Motor neuron (in vitro differentiated cells): Measurements from ENCODE around the gene CYP1B1. TPM values are rescaled to one million over a fixed set of nuclear protein-coding genes. Genes with fewer than 3 reads are reported as not detected.
"Not testable (repeated sequence)": the region's sequence is repeated elsewhere in the genome, so short reads cannot be mapped to it uniquely, and the experiment has no call there.

Experiments
- ATAC-seq, 8 experiments: fragments of 200-7000 bp; cut with Tn5 transposase; replicated peaks in 6 of 8; 2 replicates each; pipeline ENCODE4 v1.8.0; 2021; ENCODE audit warnings: mild to moderate bottlenecking in 8 of 8, moderate library complexity in 8 of 8
- H3K27ac ChIP-seq, 2 donors: fragments of 250-450 bp; sonication (Bioruptor Pico); 2 replicates each; pipeline ENCODE4 v1.9.0; 2021; ENCODE audit warnings: antibody characterized with exemption in 2 of 2, mild to moderate bottlenecking in 2 of 2, moderate library complexity in 1 of 2
- H3K4me1 ChIP-seq, 2 donors: fragments of 250-450 bp; sonication (Bioruptor Pico); replicated peaks in 1 of 2; 2 replicates each; pipeline ENCODE4 v1.6.1; 2021; ENCODE audit warnings: antibody characterized with exemption in 2 of 2, mild to moderate bottlenecking in 2 of 2, moderate library complexity in 1 of 2
- H3K4me3 ChIP-seq, 5 donors: fragments of 250-450 bp; sonication (Bioruptor Pico); 2 replicates each; pipeline ENCODE4 v1.9.0; 2021; ENCODE audit warnings: antibody characterized with exemption in 5 of 5, mild to moderate bottlenecking in 5 of 5, moderate library complexity in 4 of 5
- WGBS, 10 experiments: fragments of 450-650 bp; shearing (Covaris generic); methylation state at CpG; one replicate each; pipeline ENCODE4 v1.0.0; 2022; 5-methylcytosine and 5-hydroxymethylcytosine counted together
- in situ Hi-C, 9 experiments: fragments of 400-800 bp; cut with MboI; loops; one replicate each; pipeline ENCODE4 v1.15.0; 2021; ENCODE audit warnings: low sequenced_read_pairs in 9 of 9, low pct_unique_long_range_greater_than_20kb in 2 of 9; ENCODE audit not compliant: unreplicated experiment in 9 of 9
- total RNA-seq, 8 experiments: library from RNA; unstranded; fragments of 300-600 nt; gene quantifications; 2 replicates each; pipeline versions ENCODE4 v1.2.3 to v1.2.4, GENCODE V29; 2022

Gene CYP1B1
- total RNA-seq, 8 experiments from 2014 or later = 0.27 to 122 (median 2.2) TPM

DNA sequence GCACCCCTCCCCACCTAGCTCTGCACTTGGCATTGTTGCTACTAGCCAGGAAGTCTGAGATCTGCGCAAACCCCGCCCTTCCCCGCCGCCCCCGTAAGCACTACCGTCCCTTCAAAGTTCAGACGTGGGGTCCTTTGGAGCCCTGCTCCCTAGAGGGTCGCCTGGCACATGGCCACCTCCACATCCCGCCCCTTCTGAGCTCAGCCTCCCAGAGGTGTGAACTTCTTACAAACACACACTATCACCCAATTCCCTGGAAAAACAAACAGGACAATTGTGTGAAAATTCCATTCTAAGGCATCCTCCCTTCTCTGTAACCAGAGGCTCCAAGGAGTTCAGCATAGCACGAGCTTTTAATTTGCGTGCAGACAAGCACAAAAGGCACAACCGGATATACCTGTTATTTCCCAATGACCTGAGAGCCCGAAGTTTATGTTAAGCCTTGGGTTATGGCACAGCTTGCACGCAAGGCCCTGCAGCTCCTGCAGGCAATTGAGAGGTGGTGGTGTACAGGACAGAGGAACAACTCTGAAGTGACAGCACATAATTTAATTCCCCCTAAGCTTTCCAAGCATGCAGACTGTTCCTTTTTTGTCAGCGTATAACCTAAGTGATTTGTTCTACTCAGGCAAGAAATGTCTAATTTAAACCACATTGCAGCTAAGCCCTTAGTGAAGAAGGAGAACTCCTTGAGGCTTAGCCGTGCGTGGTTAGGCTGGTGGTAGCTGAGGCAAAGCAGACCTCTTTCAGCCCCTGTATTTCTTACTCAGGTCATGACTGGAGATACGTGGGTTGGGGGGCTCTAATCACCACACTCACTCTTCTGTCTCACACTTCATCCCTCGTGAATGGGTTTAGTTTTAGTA lies 20.3 kb upstream of the CYP1B1 start:
- H3K4me3 ChIP-seq = no peak overlapping the region
- H3K27ac ChIP-seq = no peak overlapping the region
- ATAC-seq = peak in 5 of 8 experiments; percentile 1 to 45 (median 15)
- H3K4me1 ChIP-seq = peaks cover 12 to 22% of the 10 kb centered on the region in 2 donors
- in situ Hi-C loops = no loop called here
- WGBS, 10 experiments = 18 to 100% (median 83%) methylated on average over 1 to 10 of the region's 19 CpGs; no CpG with 5 or more reads in 2 of the 10 experiments

DNA sequence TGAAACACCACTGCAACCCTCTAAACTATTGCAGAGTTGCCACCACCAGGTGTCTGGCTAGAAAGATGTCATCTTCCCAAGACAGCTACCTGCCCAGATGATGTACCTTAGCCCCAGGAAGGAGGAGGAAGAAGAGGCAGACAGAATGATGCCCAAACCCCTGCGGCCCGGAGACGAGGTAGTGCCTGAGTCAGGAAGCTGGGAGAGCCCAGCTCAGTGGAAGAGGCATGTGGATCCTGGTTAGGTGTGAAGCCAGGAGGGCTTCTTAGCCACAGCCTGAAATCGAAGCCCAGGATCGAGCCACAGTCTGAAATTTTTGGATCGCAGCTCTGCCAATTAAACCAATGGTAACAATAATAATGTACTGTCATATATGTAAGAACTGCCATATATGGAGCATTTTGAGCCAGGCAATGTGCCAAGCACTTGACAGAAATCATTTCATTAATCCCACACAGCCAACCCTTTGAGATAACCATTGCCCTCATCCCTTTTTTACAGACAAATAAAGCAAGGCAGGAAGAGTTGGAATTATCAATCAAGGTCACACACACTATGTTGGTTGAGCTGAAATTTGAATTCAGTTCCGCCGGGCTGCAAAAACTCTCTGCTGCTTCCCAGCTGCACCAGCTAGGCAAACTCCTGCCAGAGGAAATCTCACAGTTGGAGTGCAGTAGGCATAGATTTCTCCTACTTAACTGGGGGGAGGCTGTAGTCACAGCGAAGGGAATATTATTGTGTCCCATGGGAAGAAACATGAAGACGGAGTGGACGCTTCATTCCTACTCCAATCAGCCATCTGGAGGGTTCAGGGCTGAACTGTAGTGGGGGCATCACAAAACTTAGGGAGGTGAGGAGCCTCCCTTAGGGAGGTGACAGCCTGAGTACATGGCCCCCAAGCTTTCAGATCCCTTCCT lies 19.4 kb upstream of the CYP1B1 start:
- WGBS, 10 experiments = 80 to 100% (median 92%) methylated on average over 1 to 11 of the region's 11 CpGs
- no peak overlapping the region for H3K27ac ChIP-seq
- H3K4me1 ChIP-seq = peaks cover 12 to 22% of the 10 kb centered on the region in 2 donors
- H3K4me3 ChIP-seq = no peak overlapping the region
- in situ Hi-C loops = no loop called here
- ATAC-seq = no peak

DNA sequence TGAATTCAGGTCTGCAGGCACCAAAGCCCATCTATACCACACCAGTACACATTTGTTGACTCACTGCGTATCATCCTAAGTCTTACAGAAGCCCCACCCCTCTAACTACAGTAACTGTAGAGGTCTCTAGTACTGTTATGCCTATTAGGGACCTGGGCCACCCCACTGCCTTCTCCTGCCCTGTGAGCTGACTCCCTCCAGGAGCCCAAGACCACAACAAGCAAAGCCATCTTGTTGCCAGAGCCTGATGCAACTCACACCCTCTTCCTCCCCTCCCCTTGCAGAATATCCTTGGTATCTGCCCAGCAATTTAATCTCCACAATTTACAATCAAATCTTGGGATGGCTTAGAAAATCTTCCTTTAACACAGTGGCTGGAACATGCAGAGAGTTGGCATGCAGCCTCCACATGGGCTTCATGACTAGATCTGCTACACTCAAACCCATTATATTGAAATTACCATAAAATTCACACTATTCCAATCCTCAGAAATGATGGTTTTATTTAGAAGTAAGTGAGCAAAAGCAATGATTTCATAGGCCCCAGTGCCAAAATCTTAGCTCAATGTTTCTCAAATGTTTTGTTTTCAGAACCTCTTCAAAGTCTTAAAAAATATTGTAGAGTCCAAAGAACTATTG lies 17.7 kb upstream of the CYP1B1 start:
- no peak overlapping the region for H3K4me3 ChIP-seq
- WGBS, 10 experiments = 50 to 100% (median 92%) methylated on average over 1 of the region's 1 CpG; no CpG with 5 or more reads in 4 of the 10 experiments
- peak in 1 of 8 experiments; percentile 16 for ATAC-seq
- no peak overlapping the region for H3K27ac ChIP-seq
- peaks cover 6 to 10% of the 10 kb centered on the region in 2 donors for H3K4me1 ChIP-seq
- in situ Hi-C loops = no loop called here

DNA sequence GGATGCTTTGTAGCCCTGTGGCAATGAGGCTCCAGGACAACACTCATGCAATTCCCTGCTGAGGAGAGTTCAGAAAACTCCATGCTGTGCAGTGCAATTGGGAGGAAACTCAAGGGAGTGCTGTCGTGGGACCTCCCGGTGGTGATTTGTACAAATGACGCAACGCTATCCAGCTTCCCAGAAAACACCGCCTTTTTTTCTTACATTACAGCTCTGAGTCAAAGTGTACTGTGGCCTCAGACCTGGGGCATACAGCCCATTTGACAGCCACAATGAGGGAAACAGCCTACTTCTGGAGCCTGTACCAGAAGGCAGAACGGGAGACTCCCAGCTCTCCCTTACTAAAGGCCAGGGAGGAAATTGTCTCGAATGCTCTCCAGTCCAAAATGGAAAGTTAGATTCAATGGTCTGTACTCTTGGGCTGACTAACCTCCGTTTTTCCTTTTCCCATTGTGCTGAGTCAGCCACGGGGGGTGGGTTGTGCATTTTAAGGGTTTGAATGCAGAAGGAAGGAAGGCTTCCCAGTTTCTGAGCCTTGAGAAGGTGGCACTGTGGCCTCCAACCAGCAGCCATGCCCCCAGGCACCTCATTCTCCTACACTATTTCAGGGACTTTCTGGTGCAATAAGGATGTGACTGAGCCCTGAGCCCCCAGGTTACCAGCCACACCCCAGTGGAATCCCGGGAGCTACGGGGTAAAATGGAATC lies 16.4 kb upstream of the CYP1B1 start:
- H3K27ac ChIP-seq = no peak overlapping the region
- peak; percentile 48 to 87 (median 78) for ATAC-seq
- peaks cover 3 to 5% of the 10 kb centered on the region in 2 donors for H3K4me1 ChIP-seq
- WGBS, 10 experiments = 0 to 90% (median 36%) methylated on average over 1 to 8 of the region's 11 CpGs; no CpG with 5 or more reads in 2 of the 10 experiments
- H3K4me3 ChIP-seq = no peak overlapping the region
- in situ Hi-C loops = no loop called here

DNA sequence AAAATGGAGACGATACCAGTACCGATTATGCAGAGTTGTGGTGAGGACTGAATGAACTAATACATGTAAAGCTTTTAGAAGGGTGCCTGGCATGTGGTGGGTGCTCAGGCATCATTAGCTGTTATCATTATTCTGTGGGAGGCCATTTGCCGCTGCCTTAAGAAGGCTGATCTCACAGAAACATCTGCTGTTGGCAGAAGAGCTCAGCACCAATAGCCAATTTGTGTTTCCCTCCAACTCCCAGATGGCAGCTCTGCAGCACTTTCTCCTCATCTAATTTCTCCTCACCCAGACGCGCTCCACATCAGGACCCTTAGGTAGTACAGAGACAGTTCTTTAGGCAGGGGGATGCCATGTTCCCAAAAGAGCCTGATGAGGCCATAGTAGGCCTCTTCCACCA lies 15.8 kb upstream of the CYP1B1 start:
- H3K4me3 ChIP-seq = no peak overlapping the region
- peak in 1 of 8 experiments; percentile 6 for ATAC-seq
- in situ Hi-C loops = no loop called here
- H3K27ac ChIP-seq = no peak overlapping the region
- WGBS, 10 experiments = 17 to 100% (median 88%) methylated on average over 1 to 5 of the region's 5 CpGs; no CpG with 5 or more reads in 3 of the 10 experiments
- H3K4me1 ChIP-seq = peaks cover 3 to 5% of the 10 kb centered on the region in 2 donors

DNA sequence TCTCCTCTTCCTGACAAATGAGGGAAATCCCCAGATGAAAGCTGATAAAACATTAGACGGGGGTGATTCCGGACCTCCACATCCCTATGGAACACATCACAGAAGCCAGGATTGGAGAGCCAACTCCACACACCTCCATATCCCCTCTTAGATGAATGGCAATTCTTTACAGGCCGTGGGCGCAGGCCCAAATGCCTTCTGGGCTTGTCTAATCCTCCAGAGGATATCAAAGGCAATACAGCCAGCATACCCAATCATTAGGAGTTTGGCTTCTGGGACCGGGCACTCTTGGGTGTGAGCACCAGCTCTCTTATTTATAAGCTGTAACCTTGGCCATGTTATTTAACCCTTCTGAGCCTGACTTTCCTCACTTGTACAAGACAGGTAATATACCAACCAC lies 15.0 kb upstream of the CYP1B1 start:
- WGBS, 10 experiments = 50 to 100% (median 98%) methylated on average over 1 to 5 of the region's 5 CpGs; no CpG with 5 or more reads in 2 of the 10 experiments
- in situ Hi-C loops = no loop called here
- H3K4me1 ChIP-seq = peaks cover 3 to 5% of the 10 kb centered on the region in 2 donors
- no peak overlapping the region for H3K27ac ChIP-seq
- no peak overlapping the region for H3K4me3 ChIP-seq
- ATAC-seq = no peak

DNA sequence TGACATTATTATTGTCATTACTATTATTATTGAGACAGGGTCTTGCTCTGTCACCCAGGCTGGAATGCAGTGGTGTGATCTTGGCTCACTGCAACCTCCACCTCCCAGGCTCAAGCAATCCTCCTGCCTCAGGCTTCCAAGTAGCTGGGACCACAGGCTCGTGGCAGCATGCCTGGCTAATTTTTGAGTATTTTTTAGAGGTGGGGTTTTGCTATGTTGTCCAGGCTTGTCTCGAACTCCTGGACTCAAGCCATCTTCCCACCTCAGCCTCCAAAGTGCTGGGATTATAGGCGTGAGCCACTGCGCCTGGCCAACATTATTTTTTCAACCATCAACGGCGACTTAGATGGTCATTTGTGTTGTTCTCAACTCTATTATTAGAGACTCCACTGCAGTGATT lies 14.3 kb upstream of the CYP1B1 start:
- ATAC-seq, H3K4me1 ChIP-seq, in situ Hi-C loops, H3K27ac ChIP-seq, H3K4me3 ChIP-seq: not testable (repeated sequence)
- 20 to 100% (median 96%) methylated on average over 1 to 6 of the region's 6 CpGs; no CpG with 5 or more reads in 2 of the 10 experiments for WGBS, 10 experiments

DNA sequence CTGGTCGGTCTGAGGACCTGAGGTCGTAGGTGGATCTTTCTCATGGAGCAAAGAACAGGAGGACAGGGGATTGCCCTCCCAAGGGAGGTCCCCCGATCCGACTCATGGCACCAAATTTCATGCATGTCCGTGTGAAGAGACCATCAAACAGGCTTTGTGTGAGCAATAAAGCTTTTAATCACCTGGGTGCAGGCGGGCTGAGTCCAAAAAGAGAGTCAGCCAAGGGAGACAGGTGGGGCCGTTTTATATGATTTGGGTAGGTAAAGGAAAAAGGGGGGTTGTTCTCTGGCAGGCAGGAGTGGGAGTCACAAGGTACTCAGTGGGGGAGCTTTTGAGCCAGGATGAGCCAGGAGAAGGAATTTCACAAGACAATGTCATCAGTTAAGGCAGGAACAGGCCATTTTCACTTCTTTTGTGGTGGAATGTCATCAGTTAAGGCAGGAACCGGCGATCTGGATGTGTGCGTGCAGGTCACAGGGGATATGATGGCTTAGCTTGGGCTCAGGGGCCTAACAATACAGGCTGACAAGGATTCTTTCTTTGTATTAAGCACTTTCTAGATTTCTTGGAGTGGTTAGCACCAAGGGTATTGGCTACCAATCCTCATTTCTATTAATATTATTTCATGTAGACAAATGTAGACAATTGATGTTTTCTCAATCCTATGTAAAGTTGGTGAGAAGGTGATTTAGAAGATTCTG lies 10.2 kb upstream of the CYP1B1 start:
- ATAC-seq, H3K4me1 ChIP-seq, in situ Hi-C loops, H3K4me3 ChIP-seq, H3K27ac ChIP-seq: not testable (repeated sequence)
- 70 to 100% (median 87%) methylated on average over 1 to 6 of the region's 10 CpGs; no CpG with 5 or more reads in 5 of the 10 experiments for WGBS, 10 experiments

DNA sequence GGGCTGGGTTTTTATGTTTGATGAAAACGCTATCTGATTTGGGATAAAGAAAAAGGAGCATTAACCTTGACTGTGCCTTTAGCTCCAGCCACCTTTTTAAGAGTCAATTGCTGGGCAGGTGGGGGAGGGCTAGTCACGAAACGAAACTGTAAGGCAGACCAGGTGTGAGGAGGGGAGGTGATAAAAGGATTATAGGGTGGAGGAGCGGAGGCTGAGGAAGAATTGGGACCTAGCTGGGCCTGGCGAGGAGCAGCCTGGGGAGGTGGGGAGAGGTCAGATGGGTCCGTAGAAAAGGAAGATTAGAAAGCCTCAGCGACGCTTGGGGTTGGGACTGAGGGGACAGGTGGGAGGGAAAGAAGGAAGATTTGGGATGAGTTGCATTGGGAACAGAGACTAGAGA lies 8.6 kb upstream of the CYP1B1 start:
- ATAC-seq, H3K4me3 ChIP-seq, H3K4me1 ChIP-seq, in situ Hi-C loops, H3K27ac ChIP-seq: not testable (repeated sequence)
- WGBS, 10 experiments = 50 to 96% (median 78%) methylated on average over 1 to 6 of the region's 8 CpGs; no CpG with 5 or more reads in 6 of the 10 experiments

DNA sequence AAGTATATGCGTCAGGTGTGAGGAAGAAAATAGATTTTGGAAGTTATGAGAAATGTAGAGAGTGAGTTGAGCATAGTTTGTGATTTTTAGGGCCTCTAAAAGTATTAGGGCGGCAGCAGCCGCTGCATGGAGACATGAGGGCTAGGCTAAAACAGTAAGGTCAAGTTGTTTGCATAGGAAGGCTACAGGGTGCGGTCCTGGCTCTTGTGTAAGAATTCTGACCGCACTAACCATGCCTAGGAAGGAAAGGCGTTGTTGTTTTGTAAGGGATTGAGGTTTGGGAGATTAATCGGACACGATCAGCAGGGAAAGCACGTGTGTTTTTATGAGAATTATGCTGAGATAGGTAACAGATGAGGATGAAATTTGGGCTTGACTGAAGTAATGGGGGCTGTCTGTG lies 6.8 kb upstream of the CYP1B1 start:
- in situ Hi-C loops, H3K27ac ChIP-seq, H3K4me1 ChIP-seq, ATAC-seq, H3K4me3 ChIP-seq: not testable (repeated sequence)
- WGBS, 10 experiments = 100% methylated on average over 1 of the region's 9 CpGs; no CpG with 5 or more reads in 9 of the 10 experiments

DNA sequence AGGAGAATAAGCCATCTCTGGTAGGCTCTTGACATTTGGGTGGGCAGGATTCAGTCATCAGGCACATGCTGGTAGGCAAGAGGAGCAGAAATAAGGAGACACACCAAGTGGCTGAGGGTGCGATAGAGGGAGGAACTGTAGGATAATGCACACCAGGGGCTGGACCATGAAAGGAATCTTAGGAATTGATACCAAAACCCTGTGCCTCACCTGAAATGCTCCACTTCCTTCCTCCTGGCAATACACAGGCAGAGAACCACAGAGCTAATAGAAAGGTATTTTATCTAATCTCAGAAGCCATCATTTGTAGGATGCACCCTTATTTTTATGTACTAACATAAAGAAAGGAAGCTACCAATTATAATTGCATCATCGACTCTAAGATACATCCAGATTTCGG lies 4.4 kb upstream of the CYP1B1 start:
- Histone ChIP-seq H3K4me3 (no peak overlapping the region), H3K27ac (no peak overlapping the region), H3K4me1 (peaks cover 0 to 4% of the 10 kb centered on the region in 2 donors)
- WGBS, 10 experiments = 64 to 100% (median 87%) methylated on average over 1 to 3 of the region's 3 CpGs; no CpG with 5 or more reads in 2 of the 10 experiments
- no peak for ATAC-seq
- in situ Hi-C loops = no loop called here
